Neural cell (in vitro differentiated cells): Measurements from ENCODE around the gene WFIKKN2. TPM values are rescaled to one million over a fixed set of nuclear protein-coding genes. Genes with fewer than 3 reads are reported as not detected.

Experiments
- H2AFZ ChIP-seq: fragments of 200-600, 300-800 bp; sonication (generic), shearing (Covaris generic); 2 replicates; pipeline ENCODE4 v1.6.0; 2014; ENCODE audit warnings: low read depth, mild to moderate bottlenecking, antibody characterized with exemption, low read length, moderate library complexity
- H3F3A ChIP-seq: fragments of 200-600 bp; shearing (Covaris generic); 2 replicates; pipeline ENCODE4 v1.6.1; 2016; ENCODE audit warnings: mild to moderate bottlenecking, moderate library complexity, mixed read lengths, antibody characterized with exemption, low read length; ENCODE audit not compliant: insufficient read depth, poor library complexity, severe bottlenecking
- H3K27ac ChIP-seq: fragments of 200-600, 300-800 bp; sonication (generic), shearing (Covaris generic); 2 replicates; pipeline ENCODE4 v1.5.1; 2014; ENCODE audit warnings: mild to moderate bottlenecking, low read length, moderate library complexity
- H3K27me3 ChIP-seq: fragments of 300-800, 200-600 bp; sonication (generic), shearing (Covaris generic); 2 replicates; pipeline ENCODE4 v1.6.0; 2014; ENCODE audit warnings: mild to moderate bottlenecking, low read depth, low read length, moderate library complexity; ENCODE audit not compliant: insufficient read depth
- H3K36me3 ChIP-seq: fragments of 300-800, 200-600 bp; sonication (generic), shearing (Covaris generic); 2 replicates; pipeline ENCODE4 v1.5.1; 2014; ENCODE audit warnings: mild to moderate bottlenecking, antibody characterized with exemption, low read length, moderate library complexity; ENCODE audit not compliant: insufficient read depth
- H3K4me2 ChIP-seq: fragments of 300-800, 200-600 bp; sonication (generic), shearing (Covaris generic); 2 replicates; pipeline ENCODE4 v1.6.0; 2014; ENCODE audit warnings: mild to moderate bottlenecking, low read length
- H3K4me3 ChIP-seq: fragments of 300-800, 200-600 bp; sonication (generic), shearing (Covaris generic); 2 replicates; pipeline ENCODE4 v1.5.1; 2014; ENCODE audit warnings: mild to moderate bottlenecking, low read length, moderate library complexity
- H3K79me2 ChIP-seq: fragments of 200-600 bp; shearing (Covaris generic); replicated peaks from 2 replicates; pipeline ENCODE4 v1.6.0; 2014; ENCODE audit warnings: mild to moderate bottlenecking, low read length, moderate library complexity; ENCODE audit not compliant: insufficient read depth
- H3K9ac ChIP-seq: fragments of 300-800, 200-600 bp; sonication (generic), shearing (Covaris generic); 2 replicates; pipeline ENCODE4 v1.6.1; 2016; ENCODE audit warnings: mild to moderate bottlenecking, low read length, mixed read lengths
- H3K9me2 ChIP-seq: fragments of 200-600 bp; shearing (Covaris generic); 2 replicates; pipeline ENCODE4 v1.6.1; 2016; ENCODE audit warnings: mild to moderate bottlenecking, low read length, mixed read lengths; ENCODE audit not compliant: insufficient read depth
- H3K9me3 ChIP-seq: fragments of 200-600, 300-800 bp; sonication (generic), shearing (Covaris generic); 2 replicates; pipeline ENCODE4 v1.6.1; 2016; ENCODE audit warnings: mild to moderate bottlenecking, mixed run types, low read length, moderate library complexity, mixed read lengths
- H4K20me1 ChIP-seq: fragments of 200-600 bp; shearing (Covaris generic); 2 replicates; pipeline ENCODE4 v1.6.1; 2016; ENCODE audit warnings: mild to moderate bottlenecking, mixed run types; ENCODE audit not compliant: insufficient read depth
- CTCF ChIP-seq: fragments of 450-650 bp; IDR thresholded peaks from 2 replicates; pipeline ENCODE4 v1.5.1; 2014; ENCODE audit warnings: antibody characterized with exemption, mild to moderate bottlenecking, moderate library complexity; ENCODE audit not compliant: poor library complexity, severe bottlenecking
- EP300 ChIP-seq: fragments of 450-650 bp; conservative IDR thresholded peaks from 2 replicates; pipeline ENCODE4 v1.6.1; 2014; ENCODE audit warnings: antibody characterized with exemption, mild to moderate bottlenecking, moderate library complexity; ENCODE audit not compliant: poor library complexity, severe bottlenecking
- EZH2 ChIP-seq: fragments of 200-600, 300-800 bp; shearing (Covaris generic), sonication (generic); IDR thresholded peaks from 2 replicates; pipeline ENCODE4 v1.6.1; 2014; ENCODE audit warnings: antibody characterized with exemption, low read length, borderline replicate concordance, mild to moderate bottlenecking; ENCODE audit not compliant: insufficient read depth, poor library complexity, severe bottlenecking
- MXI1 ChIP-seq: fragments of 450-650 bp; conservative IDR thresholded peaks from 2 replicates; pipeline ENCODE4 v1.6.1; 2014; ENCODE audit warnings: antibody characterized with exemption, mild to moderate bottlenecking; ENCODE audit not compliant: poor library complexity, severe bottlenecking
- POLR2AphosphoS5 ChIP-seq: IDR thresholded peaks from 2 replicates; pipeline ENCODE4 v1.6.1; 2012
- RAD21 ChIP-seq: fragments of 450-650 bp; conservative IDR thresholded peaks from 2 replicates; pipeline ENCODE4 v1.6.1; 2014; ENCODE audit warnings: antibody characterized with exemption, mild to moderate bottlenecking, moderate library complexity
- REST ChIP-seq: IDR thresholded peaks from 2 replicates; pipeline ENCODE4 v1.6.1; 2012; ENCODE audit warnings: borderline replicate concordance
- SMC3 ChIP-seq: fragments of 450-650 bp; conservative IDR thresholded peaks from 2 replicates; pipeline ENCODE4 v1.6.1; 2014; ENCODE audit warnings: antibody characterized with exemption, mild to moderate bottlenecking, moderate library complexity; ENCODE audit not compliant: poor library complexity
- TAF1 ChIP-seq: IDR thresholded peaks from 2 replicates; pipeline ENCODE4 v1.6.1; 2012; ENCODE audit warnings: low read depth
- polyA plus RNA-seq: library from polyadenylated mRNA; depleted of rRNA; stranded (reverse); fragments of >200 nt; gene quantifications from 2 replicates; pipeline ENCODE4 v1.2.3, GENCODE V29; 2014

The WFIKKN2 gene
- polyA plus RNA-seq, 1 donor from 2014 or later = not detected

- Histone ChIP-seq H2AFZ (no peak overlapping the region), H3K4me2 (no peak overlapping the region), H3K79me2 (no peaks in the 10 kb centered on the region), H3K9me2 (no peaks in the 10 kb centered on the region), H3K36me3 (no peaks in the 10 kb centered on the region), H3K27ac (no peak overlapping the region), H3K9ac (no peak overlapping the region), H3K9me3 (no peaks in the 10 kb centered on the region), H4K20me1 (no peaks in the 10 kb centered on the region), H3K4me3 (no peak overlapping the region), H3F3A (no peaks in the 10 kb centered on the region), H3K27me3 (no peaks in the 10 kb centered on the region)
- TF ChIP-seq RAD21 (no peak), REST (no peak), TAF1 (no peak), EP300 (no peak), SMC3 (no peak), EZH2 (no peak), CTCF (no peak), POLR2AphosphoS5 (no peak), MXI1 (no peak)
These were observed 21.8 kb upstream of the WFIKKN2 start for GRCh38 chr17:50813583-50813982.

- no peaks in the 10 kb centered on the region for H3K36me3 ChIP-seq
- no peak overlapping the region for H3K4me2 ChIP-seq
- H3K27me3 ChIP-seq = no peaks in the 10 kb centered on the region
- no peak overlapping the region for H3K9ac ChIP-seq
- H3K79me2 ChIP-seq = no peaks in the 10 kb centered on the region
- H3K9me3 ChIP-seq = no peaks in the 10 kb centered on the region
- no peaks in the 10 kb centered on the region for H4K20me1 ChIP-seq
- H3K9me2 ChIP-seq = no peaks in the 10 kb centered on the region
- H3K4me3 ChIP-seq = no peak overlapping the region
- H3K27ac ChIP-seq = no peak overlapping the region
- H3F3A ChIP-seq = no peaks in the 10 kb centered on the region
- no peak for TF ChIP-seq TAF1
- TF ChIP-seq POLR2AphosphoS5 = no peak
- TF ChIP-seq MXI1 = no peak
- TF ChIP-seq EZH2 = no peak
- TF ChIP-seq CTCF = no peak
- TF ChIP-seq EP300 = no peak
- no peak for TF ChIP-seq SMC3
- TF ChIP-seq RAD21 = no peak
- no peak for TF ChIP-seq REST
- H2AFZ ChIP-seq = no peak overlapping the region
These were observed 20.0 kb upstream of the WFIKKN2 start for GRCh38 chr17:50815400-50815799.
